SK-N-DZ (cell line): ENCODE results near the gene KPNA3. TPM values are rescaled to one million over a fixed set of nuclear protein-coding genes. Genes with fewer than 3 reads are reported as not detected.
"Not testable (repeated sequence)": the region's sequence is repeated elsewhere in the genome, so short reads cannot be mapped to it uniquely, and the experiment has no call there.

Source experiments
- DNase-seq: peaks from one replicate; pipeline ENCODE4 v3.0.0-alpha.2; 2015; ENCODE audit warnings: low spot score
- polyA plus RNA-seq, 2 experiments: library from polyadenylated mRNA; depleted of rRNA; stranded (reverse); fragments of >200 nt; gene quantifications; 2 replicates each; pipeline ENCODE4 v1.2.3, GENCODE V29; 2014

The KPNA3 gene, protein sequence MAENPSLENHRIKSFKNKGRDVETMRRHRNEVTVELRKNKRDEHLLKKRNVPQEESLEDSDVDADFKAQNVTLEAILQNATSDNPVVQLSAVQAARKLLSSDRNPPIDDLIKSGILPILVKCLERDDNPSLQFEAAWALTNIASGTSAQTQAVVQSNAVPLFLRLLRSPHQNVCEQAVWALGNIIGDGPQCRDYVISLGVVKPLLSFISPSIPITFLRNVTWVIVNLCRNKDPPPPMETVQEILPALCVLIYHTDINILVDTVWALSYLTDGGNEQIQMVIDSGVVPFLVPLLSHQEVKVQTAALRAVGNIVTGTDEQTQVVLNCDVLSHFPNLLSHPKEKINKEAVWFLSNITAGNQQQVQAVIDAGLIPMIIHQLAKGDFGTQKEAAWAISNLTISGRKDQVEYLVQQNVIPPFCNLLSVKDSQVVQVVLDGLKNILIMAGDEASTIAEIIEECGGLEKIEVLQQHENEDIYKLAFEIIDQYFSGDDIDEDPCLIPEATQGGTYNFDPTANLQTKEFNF
- polyA plus RNA-seq (2014; cell fraction: cytosol; rRNA removed): 24.3 and 25.7 TPM in 2 replicates
- polyA plus RNA-seq (2014; cell fraction: nucleus; rRNA removed): 15.0 and 16.7 TPM in 2 replicates

DNA sequence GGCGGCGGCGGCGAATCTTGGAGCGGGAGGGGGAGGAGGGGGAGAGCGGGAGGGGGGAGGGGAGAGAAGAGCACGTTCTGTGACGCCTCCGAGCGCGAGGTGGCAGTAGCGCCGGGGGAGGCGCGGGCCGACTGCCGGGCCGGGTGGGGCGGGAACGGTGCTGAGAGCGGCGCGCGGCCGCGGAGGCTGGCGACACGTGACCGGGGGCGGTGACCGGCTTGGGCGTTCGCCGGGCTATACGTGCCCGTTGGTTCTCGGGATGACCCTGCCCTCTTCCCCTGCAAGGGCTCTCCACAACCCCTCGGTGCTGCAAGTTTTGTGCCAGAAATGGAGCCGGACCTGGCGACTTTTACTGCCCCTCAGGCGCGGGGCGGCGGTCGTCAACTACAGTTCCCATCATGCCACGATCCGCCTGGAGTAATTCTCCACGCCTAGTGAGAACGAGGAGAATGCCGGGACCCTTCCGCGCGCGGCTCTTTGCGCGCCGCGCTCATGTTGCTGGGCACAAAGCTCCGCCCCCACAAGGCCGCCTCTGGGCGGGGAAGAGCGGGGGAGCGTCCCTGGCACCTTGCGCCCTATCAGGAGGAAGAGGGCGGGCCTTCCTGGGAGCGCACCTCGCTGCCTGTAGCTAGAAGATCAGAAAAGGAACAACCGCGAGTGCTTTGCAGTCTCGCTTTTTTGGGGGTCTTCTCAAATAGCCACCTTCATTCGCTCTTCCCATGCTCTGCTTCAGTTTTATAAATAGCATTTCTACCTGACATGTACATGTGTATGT, at the start of gene KPNA3:
Gene KPNA3, minus strand, starts transcription at position 133 of the 775 bp plus-strand sequence. CDS start 176 bp downstream, outside the sequence.
- DNase-seq: peak; percentile 97

DNA sequence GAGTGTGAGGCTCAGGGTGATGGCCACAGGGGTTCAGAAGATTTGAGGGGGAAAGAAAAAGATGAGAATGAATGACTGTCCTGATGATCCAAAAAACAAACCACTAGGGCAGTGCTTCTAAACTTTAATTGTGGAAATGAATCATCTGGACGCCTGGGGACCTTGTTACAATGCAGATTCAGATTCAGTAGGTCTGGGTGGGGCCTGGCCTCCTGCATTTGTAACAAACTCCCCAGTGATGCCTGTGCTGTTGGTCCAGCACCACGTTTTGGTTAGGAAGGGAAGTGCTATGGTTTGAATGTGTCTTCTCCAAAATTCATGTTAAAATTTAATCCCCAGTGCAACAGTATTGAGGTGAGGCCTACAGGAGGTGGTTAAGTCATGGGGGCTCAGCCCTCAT, 49.5 kb upstream of the KPNA3 start:
- DNase-seq: no peak

DNA sequence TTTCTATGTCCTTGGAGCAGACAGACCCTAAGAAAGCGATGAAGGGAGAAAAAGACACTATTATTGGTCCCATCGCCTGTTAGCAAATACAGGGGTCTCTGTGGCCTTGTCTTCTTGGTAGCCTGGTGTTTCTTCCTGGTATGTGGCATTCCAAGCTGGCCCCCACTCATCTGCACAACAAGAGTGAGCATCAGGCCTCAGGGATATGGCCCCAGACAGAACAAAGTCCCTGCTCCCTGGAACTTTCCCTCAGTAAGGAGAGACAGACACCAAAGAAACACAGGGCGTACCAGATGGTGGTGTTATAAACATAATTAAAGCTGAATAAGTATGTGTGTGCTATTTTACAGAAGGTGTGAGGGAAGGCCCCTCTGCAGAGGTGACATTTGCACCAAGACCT, 48.2 kb upstream of the KPNA3 start:
- DNase-seq: no peak

DNA sequence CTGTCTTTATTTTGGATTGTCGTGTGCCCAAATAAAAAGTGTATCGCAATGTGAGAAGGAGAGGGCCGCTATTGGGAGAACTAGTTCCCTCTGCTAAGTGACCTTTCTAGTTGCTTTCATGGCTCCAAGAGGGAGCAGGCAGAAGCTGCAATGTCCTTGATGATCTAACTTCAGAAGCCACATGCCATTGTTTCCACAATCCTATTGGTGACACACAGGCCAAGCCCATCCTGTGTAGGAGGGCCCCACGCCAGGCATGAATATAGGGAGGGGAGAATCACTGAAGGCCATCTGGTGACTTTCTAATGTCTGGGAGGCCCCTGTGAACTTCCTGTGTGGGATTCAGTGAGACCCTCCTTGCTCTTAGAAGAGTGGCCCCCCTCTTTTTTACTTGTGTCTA, 47.8 kb upstream of the KPNA3 start:
- no peak for DNase-seq

- DNase-seq: no peak
Measured at GRCh38 chr13:49838989-49839388, 46.5 kb upstream of the KPNA3 start.

DNA sequence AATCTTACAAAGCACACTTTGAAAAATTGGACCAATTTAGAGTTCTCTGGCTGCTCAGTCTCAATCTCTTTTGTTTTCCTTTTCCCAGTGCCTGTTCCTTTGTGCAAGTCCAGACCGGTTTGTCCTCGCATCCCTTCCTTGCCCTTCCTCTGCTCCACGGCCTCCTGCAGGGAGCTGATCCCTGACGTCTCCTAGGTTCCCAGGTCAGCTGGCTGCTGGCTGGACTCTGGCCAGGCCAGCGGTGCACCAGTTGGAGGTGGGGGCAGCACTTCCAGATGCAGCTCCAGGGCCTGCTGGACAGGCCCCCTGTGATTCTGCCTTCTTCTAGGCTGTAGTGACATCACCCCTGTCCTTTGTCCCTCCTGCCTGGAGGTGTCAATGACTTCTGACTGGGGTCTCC, 44.0 kb upstream of the KPNA3 start:
- peak; percentile 18 for DNase-seq

GRCh38 chr13:49833402-49833801, 40.9 kb upstream of the KPNA3 start:
- no peak for DNase-seq

GRCh38 chr13:49831455-49831854, 39.0 kb upstream of the KPNA3 start:
- no peak for DNase-seq

DNA sequence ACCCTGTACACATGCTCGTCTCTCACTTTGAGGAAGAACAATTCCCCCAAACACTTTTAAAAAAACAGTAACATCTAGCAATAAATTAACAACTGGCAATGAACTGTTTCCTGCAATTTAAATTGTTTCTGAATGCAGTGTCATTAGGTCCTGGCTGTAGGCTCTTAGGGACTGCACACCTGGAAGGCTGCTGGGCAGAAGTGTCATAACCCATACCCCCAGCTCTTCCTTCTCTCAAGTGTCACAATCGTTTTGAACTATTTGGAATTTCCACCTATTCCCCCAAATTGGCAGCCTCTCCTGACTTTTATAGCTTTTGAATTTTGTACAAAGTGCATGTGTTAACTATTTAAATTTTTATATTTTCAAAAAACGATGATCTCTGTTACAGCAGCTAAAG, 38.2 kb upstream of the KPNA3 start:
- no peak for DNase-seq

DNA sequence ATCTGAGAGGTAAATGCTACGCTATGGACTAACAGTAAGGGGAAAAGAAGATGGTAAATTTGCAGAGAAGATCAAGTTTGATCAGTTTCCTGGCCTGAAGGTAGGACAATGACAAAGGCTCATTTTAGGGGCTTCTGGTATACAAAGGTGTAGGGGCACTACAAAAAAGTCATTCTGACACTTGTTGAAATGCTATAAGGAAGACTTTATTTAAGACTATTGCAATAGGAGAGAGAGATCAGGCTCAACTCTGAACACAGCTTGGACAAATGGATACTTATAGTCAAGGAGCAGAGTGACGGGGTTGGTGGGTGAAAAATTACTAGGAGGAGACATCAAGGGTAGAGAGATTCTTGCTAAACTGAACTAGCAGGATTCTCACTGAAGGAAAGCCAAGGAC, 37.2 kb upstream of the KPNA3 start:
- no peak for DNase-seq

DNA sequence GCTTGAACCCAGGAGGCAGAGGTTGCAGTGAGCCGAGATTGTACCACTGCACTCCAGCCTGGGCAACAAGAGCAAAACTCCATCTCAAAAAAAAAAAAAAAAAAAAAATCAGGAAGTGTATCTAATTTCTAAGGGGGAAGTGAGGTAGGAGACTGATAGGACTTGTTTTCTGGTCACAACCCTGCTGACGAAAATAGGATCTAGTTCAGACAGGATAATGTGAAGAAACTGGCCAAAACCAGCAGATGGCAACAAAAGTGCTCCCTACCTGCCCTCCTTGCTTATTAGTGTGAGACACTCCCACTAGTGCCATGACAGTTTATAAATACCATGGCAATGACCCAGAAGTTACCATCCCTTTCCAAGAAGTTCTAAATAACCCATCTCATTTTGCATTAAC, 36.0 kb upstream of the KPNA3 start:
- no peak for DNase-seq

DNA sequence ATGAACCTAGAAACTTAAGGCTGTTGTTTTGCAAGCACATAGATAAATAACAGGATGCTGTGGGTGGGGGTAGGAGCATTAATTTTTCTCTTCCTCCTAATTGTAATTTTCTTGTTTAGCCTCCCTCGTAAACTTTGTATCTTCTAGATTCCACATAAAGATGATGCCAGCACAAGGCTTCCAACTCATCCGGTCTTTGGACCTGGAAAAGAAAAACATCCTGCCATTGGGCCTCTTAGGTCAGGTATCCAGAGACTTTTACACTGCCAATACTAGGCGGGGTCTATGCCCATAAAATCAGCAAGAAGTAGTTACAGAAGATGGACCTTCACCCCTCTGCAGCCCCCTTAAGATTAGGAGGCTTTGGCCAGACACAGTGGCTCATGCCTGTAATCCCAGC, 35.4 kb upstream of the KPNA3 start:
- no peak for DNase-seq

- DNase-seq: no peak
Measured at GRCh38 chr13:49827336-49827735, 34.9 kb upstream of the KPNA3 start.

GRCh38 chr13:49821216-49822009, 28.9 kb upstream of the KPNA3 start:
- no peak for DNase-seq

GRCh38 chr13:49820591-49821215, 28.2 kb upstream of the KPNA3 start:
- DNase-seq: no peak

DNA sequence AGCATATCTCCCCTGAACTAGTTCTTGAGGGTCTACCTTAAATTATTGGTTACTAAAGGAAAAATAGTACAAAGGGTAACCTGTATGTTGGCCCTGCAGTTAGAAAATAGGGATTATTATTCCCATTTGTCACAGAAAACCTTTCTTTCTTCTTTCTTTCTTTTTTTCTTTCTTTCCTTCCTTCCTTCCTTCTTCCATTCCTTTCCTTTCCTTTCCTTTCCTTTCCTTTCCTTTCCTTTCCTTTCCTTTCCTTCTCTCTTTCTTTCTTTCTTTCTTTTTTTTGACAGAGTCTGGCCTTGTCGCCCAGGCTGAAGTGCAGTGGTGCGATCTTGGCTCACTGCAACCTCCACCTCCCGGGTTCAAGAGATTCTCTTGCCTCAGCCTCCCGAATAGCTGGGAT, 23.6 kb upstream of the KPNA3 start:
- not testable (repeated sequence) for DNase-seq

DNA sequence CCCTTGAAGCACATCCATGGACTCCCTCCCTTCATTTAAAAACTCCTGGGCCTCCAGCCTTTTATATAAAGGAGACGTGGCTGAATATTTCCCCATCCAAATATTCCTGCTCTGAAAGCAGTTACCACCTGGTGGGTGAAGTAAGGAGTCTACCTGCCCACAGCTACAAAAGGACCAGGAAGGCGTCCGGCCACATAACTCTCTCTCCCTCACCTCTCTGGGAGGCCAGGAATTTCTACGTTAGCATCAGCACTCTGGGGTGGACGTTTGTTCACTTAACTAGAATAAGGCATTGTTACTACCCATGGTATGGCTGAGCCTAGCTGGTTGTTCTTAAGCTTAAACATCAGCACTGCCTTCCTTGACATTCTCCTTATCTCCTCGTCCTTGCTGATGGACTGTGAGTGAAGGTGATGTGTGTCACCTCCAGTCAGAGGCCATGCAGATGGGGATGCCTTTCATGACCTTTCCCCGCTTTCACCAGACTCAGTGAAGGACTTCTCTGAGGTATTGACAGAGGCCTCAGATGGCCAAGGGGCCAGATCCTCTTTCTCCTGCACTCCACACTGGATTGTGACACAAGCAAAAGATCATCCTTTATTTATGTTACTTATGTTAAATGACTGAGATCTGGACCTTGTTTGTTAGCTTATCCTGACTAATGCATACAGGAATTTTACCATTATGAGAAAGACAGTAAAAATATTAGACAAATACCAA, 22.2 kb upstream of the KPNA3 start:
- no peak for DNase-seq

GRCh38 chr13:49812812-49813211, 20.3 kb upstream of the KPNA3 start:
- DNase-seq: no peak

DNA sequence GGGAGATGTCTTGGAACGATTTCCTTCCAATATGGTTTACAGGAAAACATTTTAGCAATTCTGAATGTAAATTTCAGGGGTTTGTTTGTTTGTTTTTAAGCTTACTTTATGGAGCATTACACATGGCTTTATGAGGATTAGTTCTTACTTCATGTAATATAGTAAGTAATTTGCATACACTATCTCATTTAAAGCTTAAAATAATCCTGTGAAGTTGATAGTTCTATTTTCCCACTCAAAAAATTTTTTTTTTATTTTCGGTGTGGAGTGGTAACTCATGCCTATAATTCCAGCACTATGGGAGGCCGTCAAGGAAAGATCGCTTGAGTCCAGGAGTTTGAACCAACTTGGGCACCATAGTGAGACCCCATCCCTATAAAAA, 19.0 kb upstream of the KPNA3 start:
- DNase-seq: no peak
